Measurements from ENCODE around the gene MINDY4.

Gene MINDY4

DNA sequence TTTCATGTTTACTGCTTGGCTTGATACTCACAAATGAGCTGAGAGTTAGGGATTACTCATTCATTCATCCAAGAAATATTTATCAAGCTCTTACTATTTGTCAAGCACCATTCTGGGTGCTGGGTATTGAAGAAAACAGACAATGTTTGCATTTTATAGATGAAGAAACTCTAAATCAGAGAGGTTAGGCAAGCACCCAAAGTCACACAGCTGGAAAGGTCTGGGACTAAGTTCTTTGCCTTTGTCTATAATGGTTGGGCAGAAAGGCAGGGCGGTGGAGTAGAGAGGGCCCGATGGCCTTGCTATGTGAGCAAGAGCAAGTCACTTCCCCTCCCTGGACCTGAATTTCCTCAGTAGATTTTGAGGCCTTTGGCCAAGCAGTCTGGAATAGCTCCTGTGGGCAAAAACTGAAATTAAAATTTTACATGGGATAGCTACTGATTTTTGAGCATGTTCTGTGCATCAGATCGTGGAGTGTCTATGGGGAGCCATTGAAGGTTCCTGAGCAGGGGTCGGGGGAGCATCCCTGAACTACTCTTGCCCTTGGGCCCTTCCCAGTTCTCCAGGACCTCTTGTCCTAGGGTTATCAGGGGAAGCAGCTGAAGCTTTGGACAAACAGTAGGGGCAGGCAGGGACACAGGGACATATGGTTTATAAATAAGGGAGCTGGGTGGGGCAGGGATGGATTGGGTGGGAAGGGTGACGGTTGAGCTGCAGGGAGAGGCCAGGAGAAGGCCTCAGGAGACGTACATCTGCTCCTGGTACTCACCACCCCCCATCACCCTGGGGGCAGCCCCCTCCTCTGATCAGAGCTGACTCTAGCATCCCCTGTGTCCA lies 163.7 kb downstream of the MINDY4 start:
- DNase-seq, result no peak

DNA sequence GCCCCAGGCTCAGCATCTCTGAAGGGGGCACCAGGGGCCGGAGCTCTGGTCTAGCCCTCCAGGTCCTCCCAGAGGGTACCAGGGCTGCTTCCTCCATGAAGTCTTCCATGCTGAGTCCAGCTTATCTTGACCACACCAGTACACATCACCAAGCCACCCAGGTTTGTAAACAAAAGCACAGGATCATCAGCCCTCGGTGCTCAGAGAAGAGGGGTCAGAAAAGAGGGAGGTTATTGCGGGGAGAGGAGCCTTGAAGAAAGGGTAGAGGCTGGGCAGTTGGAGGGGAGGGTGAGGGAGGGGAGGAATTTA lies 164.3 kb downstream of the MINDY4 start:
- no peak for DNase-seq

DNA sequence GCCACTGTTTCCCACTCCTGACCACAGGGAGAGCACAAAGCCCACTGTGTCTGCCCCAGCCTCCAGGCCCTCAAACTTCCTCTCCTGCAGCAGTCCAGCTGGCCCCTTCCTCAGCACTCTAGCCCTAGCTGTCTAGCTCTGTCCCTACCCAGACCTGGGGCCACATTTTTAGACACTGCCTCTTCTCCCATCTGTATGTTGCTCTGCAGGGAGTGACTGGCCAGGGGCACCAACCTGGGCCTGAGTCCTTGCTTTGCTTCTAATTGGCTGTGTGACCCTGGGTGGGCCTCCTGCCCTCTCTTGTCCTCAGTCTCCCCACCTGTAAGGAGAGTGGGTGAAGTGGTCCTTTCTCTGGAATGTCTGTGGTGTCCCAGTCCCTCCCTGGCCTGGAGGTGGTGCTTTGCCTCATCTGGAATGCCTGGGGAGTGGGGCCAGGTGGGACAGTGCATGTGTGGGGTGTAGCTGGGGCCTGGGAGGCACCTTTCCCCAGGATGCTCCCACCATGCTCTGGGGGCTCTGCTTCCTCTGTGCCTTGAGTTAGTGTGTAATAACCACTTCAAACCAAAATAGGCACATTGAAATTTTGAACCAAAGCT lies 165.5 kb downstream of the MINDY4 start:
- DNase-seq, result no peak

DNA sequence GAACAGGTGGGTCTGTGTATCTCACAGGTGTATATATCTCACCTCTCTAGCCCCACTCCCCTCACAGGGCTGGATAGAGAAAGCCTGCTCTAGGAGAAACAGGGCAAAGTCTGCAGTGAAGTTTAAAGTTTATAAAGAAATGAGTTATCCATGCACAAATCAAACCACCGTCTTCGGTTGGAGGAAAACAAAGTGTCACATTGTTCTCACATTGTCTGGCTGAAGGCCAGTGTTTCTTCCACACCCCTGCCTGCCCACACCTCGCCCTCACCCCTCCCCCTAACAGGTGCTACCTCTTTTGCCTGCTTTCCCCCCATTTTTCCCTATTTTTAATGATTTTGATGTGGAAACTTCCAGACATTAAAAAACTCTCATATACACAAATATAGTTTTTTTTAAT lies 166.2 kb downstream of the MINDY4 start:
- no peak for DNase-seq

DNA sequence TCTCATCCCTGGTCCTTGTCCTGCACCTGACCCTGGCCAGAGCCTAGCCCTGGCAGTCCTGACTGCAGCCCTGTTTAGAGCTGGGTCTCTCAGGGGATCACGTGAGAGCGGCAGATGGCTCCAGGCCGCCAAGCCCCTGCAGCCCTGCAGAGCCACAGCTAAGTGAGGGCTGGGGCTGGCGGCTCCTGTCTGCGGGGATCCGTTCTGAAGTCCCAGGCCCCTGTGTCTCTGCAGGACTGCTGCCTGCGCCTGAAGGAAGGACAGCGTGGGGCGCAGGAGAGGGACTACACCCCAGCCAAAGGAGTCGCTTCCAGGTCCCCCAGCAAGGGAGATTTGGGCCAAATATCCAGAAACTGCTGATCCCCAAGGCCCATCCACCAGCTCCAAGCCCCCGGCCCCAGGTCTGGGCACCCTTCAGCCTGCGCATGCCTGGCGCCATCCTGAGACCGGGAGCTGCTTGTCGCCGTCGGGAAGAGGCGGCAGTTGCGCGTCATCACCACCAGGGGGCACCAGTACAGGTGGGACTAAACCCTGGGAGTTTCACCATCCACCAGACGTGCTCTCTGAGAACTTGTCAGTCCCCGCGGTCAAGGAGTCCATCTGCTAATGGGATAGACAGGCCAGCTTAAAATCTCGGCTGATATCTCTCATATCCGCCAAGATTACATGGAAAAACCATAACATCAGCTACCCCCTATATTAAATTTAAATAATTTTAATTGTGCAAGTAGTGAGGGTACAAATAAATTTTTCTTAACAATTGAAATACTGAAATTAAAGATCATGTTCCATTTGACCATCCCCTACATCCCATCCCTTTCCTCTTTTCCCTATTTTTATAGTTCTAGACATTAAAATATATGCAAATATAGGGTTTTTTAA lies 167.5 kb downstream of the MINDY4 start:
- no peak for DNase-seq

DNA sequence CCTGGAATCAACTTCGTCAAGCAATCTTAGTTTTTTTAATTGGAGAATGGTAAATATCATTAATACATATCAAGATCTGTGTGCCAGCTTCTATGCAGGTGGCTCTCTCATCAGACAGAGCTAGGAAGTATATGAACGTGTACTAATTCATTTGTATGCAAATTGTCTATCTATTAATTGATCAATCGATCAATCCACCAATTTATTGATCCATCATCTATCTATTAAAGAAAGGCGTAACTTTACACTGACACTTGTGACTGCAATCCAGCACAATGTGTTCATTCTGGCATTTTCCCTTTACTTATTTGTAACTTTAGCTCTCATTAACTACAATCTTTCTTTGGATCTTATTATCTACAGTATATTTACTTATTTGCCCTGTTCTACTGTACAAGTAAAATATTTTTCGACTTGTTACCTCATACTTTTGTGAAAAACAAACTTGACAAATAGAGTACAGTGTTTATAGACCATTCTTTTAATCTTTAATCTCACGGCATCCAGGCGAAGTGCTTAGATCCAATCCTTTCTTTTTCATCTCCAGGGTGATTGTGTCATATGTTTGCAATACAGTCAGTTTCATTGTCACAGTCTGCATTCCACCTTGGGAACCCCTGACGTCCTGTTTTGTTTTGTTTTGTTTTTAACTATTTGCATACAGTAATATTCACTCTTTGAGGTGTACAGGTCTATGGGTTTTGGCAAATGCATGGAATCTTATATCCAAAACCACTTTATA lies 170.5 kb downstream of the MINDY4 start:
- DNase-seq, result no peak

All from cerebellar nuclear complex (tissue), 1 donor.